Dedifferentiated amniotic fluid mesenchymal stem cell (primary cell): ENCODE data around the gene PKD2.
"Not testable (repeated sequence)": the region's sequence is repeated elsewhere in the genome, so short reads cannot be mapped to it uniquely, and the experiment has no call there.

Experiments used
- DNase-seq: peaks from one replicate; pipeline ENCODE4 v3.0.0-alpha.2; 2016; ENCODE audit errors: extremely low spot score

The PKD2 gene

DNA sequence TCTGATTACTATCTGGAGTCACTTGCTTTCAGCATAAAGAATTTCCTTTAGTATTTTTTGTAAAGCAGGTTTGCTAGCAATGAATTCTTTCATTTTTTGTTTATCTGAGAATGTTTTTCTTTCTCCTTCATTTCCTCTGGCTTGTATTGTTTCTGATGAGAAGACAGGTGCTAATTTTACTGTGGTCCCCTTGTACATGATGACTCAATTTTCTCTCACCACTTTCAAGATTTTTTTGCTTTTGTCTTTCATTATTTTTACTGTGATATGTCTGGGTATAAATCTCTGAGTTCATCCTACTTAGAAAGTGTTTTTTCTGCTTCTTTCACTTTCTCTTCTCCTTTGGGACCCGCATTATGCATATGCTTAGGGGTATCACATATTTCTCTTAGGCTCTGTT is 62.6 kb downstream of the PKD2 start:
- DNase-seq = no peak

- DNase-seq = no peak
Measured at GRCh38 chr4:88075336-88075735, 67.9 kb downstream of the PKD2 start.

- DNase-seq = no peak
Measured at GRCh38 chr4:88077911-88078524, 70.6 kb downstream of the PKD2 start.

GRCh38 chr4:88078579-88078978 is 71.1 kb downstream of the PKD2 start:
- no peak for DNase-seq

DNA sequence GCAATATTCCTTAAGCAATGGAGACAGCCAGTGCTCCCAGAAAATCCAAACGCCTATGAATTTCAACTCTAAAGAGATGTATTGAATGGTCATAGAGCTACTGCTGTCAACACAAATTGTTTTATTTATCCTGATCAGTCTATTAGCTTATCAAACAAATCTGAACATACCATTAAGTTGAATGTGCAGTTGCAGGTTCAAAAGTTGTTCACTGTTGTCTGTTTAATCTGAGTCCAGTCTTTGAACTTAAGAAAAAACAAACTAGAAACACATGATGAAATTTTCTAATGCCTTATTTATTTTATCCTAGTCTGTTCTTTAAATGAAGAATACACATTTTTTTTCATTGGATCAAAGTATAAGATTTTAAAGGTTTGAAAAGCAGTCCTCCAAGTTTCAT is 73.2 kb downstream of the PKD2 start:
- no peak for DNase-seq

DNA sequence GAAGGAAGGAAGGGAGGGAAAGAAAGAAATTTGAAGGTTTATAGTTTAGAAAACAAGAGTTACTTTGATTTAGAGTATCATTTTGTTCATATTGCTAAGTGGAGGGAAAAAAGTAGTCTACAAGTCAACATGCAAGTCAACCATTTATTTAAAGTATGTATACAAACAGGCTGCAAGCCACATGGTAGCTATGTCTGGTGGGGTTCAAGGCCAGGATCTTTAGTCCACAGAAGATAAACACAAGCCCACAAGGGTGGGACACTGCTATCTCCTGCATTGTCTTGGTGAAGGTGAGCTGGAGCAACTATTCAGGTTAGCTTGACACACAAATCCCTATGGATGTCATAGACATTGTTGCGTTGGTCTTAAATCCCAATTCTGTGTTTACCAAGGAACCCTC is 79.6 kb downstream of the PKD2 start:
- no peak for DNase-seq

GRCh38 chr4:88090898-88091297 is 83.5 kb downstream of the PKD2 start:
- no peak for DNase-seq

DNA sequence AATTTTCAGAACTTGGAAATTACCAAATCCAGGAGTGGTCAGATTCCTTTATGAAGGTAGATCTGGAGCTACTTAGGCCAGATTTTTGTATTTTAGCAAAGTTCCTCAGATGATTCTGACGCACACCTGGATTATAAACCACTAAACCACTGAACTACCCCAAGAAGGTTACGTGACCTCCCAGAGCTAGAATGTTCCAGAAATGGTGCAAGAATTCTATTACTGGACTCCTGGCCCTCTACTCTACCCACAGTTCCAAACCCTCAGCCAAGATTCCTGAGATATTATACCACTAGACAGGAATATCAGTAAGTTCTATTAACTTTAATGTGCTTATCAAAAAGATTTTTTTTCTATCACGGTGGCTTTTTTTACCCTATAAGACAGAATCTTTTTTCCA is 83.9 kb downstream of the PKD2 start:
- DNase-seq = no peak

DNA sequence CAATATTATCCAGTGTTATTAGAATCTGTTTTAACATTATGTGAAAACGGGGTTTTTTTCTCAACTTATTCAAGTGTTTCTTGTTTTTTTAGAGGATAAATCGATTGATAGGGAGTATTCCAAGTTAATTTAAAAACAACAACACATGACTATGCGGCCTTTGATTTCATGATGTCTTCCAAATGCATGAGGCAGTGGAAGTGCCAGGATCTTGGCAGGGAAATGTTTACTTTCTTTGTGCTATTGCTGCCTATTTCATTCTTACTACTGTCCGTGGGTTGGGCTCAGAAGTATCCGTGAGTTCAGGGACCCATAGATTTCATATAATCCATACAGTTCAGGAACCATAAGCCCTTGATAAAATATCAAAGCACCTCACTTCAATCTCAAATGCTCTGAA is 86.4 kb downstream of the PKD2 start:
- DNase-seq = no peak

GRCh38 chr4:88097301-88097700 is 89.9 kb downstream of the PKD2 start:
- no peak for DNase-seq

GRCh38 chr4:88097781-88098180 is 90.3 kb downstream of the PKD2 start:
- DNase-seq = no peak

DNA sequence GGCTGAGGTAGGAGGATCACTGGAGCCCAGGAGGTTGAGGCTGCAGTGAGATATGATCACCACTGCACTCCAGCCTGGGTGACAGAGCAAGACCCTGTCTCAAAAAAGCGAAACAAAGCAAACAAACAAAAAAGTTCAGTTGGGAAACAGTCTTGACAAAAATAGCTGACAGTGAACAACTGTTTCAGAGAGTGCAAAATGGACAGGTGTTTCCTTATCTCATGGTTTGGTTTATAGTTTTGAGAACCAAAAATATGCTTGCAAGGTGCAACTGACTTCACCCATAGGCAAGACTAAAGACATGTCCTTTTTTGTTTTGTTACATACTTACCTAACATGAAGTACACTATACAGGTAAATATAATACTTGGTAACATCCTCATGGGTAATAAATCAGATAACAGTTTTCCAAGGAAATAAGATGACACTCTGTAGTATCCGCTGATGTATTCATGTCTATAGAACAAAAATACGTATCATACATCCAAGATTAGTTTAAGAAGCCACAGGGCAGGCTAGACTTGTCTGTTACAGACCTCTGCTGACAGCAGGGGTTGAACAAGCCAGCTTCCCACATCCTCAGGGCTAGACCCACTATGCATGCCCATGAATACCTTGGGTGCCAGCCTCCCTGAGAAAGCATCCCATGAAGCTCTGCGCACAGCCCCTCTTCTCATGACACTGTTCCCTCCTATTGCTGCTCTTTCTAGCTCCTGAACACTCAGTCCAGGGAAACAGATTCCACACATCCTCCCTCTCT is 91.7 kb downstream of the PKD2 start:
- DNase-seq = no peak

DNA sequence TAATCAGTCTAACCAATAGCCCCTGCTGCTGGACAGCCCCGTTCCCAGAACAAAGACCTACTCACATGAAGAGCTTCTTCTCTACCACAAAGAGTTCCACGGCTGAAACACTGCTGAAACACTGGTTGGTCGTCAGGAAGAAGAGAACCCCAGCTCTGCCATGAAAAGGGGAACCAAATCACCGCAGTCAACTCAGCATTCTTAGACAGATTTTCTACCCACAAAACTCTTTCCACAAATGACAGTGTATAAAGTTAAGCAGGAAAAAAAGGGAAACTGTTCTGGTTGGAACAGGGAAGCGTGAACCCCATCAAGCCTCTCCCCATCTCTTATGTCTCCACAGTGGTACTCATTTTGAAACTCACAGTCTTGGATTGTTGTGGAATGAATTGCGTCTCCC is 93.7 kb downstream of the PKD2 start:
- DNase-seq = no peak

DNA sequence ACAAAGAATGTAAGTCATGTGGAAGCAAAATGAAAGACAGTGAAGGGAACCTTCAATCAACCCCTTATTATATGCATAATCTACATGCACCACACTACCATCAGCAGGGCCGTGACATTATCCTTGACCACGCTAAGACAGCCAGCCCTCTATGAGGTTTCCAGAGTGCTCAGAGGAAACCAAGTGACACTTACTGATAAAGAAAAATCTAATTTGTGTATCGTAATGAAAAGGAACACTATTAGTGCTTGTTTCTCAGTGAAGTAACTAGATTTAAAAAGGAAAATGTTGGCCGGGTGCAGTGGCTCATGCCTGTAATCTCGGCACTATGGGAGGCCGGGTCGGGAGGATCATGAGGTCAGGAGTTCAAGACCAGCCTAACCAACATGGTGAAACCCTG is 94.6 kb downstream of the PKD2 start:
- DNase-seq = no peak

DNA sequence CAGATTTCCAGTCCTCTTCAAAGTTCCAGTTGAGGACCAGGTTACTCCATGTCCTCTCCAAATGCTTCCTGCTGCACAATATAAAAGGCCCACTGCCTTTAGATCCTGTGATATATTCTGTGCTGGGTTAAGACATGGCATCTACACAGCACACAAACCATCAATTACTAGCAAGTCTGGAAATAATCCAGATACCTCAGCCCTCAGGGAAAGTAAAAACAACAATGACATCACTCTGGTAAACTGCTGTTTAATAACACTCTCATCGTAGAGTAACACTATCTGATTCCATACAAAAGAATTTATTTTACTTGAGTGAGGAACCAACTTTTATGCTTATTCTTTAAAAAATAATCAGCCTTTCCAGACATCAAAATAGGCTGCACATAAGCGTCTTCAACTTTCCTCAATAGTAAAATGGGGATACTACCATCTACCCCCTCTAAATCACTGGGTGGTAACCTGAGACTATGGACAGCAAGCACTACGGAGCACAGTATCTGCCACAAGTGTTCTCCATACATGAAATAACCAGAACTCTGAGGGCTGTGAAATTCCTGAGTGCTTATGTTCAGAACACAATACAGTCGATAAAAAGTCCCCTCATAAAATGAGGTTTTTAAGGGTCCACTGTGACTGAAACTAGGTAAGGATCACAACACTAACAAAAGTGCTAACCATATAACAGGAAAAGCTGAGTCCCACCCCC is 97.6 kb downstream of the PKD2 start:
- DNase-seq = peak; percentile 58

DNA sequence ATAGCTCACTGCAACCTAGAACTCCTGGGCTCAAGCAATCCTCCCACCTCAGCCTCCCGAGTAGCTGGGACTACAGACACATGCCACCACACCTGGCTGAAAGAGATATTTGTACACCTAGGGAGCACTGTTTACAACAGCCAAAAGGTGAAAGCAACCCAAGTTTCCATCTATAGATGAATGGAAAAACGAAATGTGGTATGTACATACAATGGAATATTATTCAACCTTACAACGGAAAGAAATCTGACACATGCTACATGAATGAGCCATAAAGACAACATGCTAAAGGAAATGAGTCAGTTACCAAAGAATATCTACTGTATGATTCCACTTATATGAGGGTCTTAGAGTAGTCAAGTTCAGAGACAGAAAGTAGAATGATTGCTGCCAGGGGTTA is 98.8 kb downstream of the PKD2 start:
- DNase-seq = no peak

GRCh38 chr4:88107406-88108107 is 100.1 kb downstream of the PKD2 start:
- DNase-seq = no peak

DNA sequence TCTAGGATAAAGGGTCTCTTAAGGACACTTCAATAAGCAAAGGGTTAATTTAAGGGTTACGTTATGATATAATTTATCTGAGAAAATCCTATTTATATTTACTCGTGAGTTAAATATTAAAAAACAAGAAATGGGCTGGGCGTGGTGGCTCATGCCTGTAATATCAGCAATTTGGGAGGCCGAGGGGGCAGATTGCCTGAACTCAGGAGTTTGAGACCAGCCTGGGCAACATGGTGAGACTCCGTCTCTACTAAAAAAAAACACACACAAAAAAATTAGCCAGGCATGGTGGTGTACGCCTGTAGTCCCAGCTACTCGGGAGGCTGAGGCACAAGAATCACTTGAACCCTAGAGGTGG is 100.7 kb downstream of the PKD2 start:
- not testable (repeated sequence) for DNase-seq

DNA sequence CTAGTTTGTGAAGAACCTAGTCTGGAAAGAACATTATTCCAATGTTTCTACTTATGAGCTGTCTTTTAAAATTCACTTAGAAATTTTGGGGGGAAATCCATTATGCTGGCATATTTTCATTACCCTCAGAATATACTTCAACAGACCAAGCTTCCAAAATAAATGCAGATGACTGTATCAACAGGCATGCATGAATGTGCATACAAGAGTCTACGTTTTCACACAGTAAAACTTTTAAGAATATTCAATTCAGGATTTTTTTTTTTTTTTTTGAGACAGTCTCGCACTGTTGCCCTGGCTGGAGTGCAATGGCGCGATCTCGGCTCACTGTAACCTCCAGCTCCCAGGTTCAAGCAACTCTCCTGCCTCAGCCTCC is 101.3 kb downstream of the PKD2 start:
- DNase-seq = no peak

- no peak for DNase-seq
Measured at GRCh38 chr4:88109123-88109881, 101.9 kb downstream of the PKD2 start.

DNA sequence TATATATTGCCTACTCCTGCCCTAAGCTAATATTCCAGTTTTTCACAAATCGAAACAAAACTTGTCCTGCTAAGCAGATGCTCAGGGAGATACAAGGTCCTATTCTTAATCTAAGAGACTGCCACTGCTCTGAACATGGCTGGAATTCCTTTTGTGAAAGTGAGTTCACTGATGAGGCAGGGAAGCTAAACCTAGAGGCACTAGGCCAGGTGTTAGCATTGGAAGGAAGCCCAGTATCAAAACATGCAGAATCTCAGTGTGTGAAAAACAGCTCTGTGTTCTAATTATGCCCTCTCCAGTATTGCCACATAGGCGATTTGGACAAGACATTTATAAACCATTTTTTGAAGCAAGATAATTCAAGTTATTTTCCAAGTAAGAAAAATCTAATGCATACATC is 103.4 kb downstream of the PKD2 start:
- no peak for DNase-seq

DNA sequence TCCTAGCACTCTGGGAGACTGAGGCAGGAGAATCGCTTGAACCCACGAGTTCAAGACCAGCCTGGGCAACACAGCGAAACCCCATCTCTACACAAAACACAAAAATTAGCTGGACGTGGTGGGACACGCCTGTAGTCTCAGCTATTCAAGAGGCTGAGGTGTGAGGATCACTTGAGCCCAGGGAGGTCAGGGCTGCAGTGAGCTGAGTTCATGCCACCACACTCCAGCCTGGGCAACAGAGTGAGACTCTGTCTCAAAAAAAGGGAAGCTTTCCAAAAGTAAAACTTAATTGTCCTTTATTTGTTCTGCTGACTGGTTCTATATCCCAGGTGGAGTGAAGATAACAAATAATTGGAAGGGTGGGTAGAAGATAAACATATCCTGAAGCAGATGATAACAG is 105.4 kb downstream of the PKD2 start:
- no peak for DNase-seq
